SU-DHL-6 (cell line): ENCODE measurements around the gene NQO2.

Experiments used
- H2AFZ ChIP-seq: fragments of 200-600 bp; sonication (generic); 2 replicates; pipeline ENCODE4 v1.6.1; 2014; ENCODE audit warnings: low read depth, mild to moderate bottlenecking, moderate library complexity, mixed read lengths, antibody characterized with exemption, low read length; ENCODE audit not compliant: severe bottlenecking
- H3F3A ChIP-seq: fragments of 200-600 bp; shearing (Covaris generic); 2 replicates; pipeline ENCODE4 v1.6.0; 2016; ENCODE audit warnings: antibody characterized with exemption, mild to moderate bottlenecking; ENCODE audit not compliant: insufficient read depth
- H3K27ac ChIP-seq: fragments of 200-600 bp; sonication (generic); 2 replicates; pipeline ENCODE4 v1.5.1; 2016; ENCODE audit warnings: low read depth, mild to moderate bottlenecking, low read length, moderate library complexity, mixed read lengths
- H3K27me3 ChIP-seq: fragments of 200-600 bp; sonication (generic), shearing (Covaris generic); 2 replicates; pipeline ENCODE4 v1.6.0; 2014; ENCODE audit warnings: mild to moderate bottlenecking, low read length
- H3K36me3 ChIP-seq: fragments of 200-600 bp; sonication (generic); 2 replicates; pipeline ENCODE4 v1.6.1; 2014; ENCODE audit warnings: mild to moderate bottlenecking, low read length, mixed read lengths
- H3K4me2 ChIP-seq: fragments of 300-600, 200-600 bp; shearing (Covaris generic), sonication (generic); 2 replicates; pipeline ENCODE4 v1.6.0; 2014; ENCODE audit warnings: low read length, low read depth, mild to moderate bottlenecking; ENCODE audit not compliant: poor library complexity, severe bottlenecking
- H3K4me3 ChIP-seq: fragments of 200-600 bp; sonication (generic); 2 replicates; pipeline ENCODE4 v1.5.1; 2014; ENCODE audit warnings: antibody characterized with exemption, low read length, mild to moderate bottlenecking, mixed read lengths; ENCODE audit not compliant: insufficient read depth, poor library complexity, severe bottlenecking
- H3K79me2 ChIP-seq: fragments of 200-600 bp; sonication (generic); 2 replicates; pipeline ENCODE4 v1.6.1; 2014; ENCODE audit warnings: mild to moderate bottlenecking, low read length, moderate library complexity; ENCODE audit not compliant: insufficient read depth
- H3K9ac ChIP-seq: fragments of 200-600 bp; sonication (generic); 2 replicates; pipeline ENCODE4 v1.7.0; 2014; ENCODE audit warnings: mild to moderate bottlenecking, low read length
- H3K9me2 ChIP-seq: fragments of 200-600 bp; sonication (generic); replicated peaks from 2 replicates; pipeline ENCODE4 v1.6.1; 2014; ENCODE audit warnings: low read length; ENCODE audit not compliant: insufficient read depth
- H3K9me3 ChIP-seq: fragments of 200-600 bp; sonication (generic); 2 replicates; pipeline ENCODE4 v1.6.1; 2014; ENCODE audit warnings: low read length, mixed read lengths; ENCODE audit not compliant: insufficient read depth
- H4K20me1 ChIP-seq: fragments of 200-600 bp; sonication (generic); 2 replicates; pipeline ENCODE4 v1.6.1; 2014; ENCODE audit warnings: low read depth, mild to moderate bottlenecking, antibody characterized with exemption, low read length, moderate library complexity, mixed read lengths
- EZH2phosphoT487 ChIP-seq: fragments of 200-600 bp; sonication (generic), shearing (Covaris generic); conservative IDR thresholded peaks from 2 replicates; pipeline ENCODE4 v1.6.1; 2018; ENCODE audit warnings: mild to moderate bottlenecking, antibody characterized with exemption, low read length, moderate library complexity, mixed read lengths
- TF ChIP-seq, protein P1 (sequence below): fragments of 200-600 bp; sonication (generic); IDR thresholded peaks from one replicate; pipeline ENCODE4 v1.5.1; 2017; ENCODE audit warnings: antibody characterized with exemption, mild to moderate bottlenecking, low read length, moderate library complexity; ENCODE audit not compliant: insufficient read depth, poor library complexity, severe bottlenecking

Gene NQO2

DNA sequence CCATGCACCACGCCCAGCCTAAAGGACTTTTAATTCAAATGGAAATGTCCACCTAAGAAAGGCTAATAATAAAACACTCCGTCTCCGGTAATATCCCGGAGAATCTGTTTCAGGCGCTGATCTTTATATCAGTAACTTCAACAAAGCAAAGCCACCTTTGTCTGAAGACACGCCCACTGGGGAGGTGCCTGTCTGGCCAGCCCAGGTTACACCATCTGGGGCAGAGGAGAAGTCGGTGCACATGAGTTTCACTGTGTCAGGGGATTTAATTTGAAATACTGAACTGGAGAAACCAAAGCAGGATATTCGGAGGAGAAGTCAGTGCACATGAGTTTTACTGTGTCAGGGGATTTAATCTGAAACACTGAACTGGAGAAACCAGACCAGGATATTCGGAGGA, 37.7 kb upstream of the NQO2 start:
- H3K9me2 ChIP-seq: no peaks in the 10 kb centered on the region
- H2AFZ ChIP-seq: no peak overlapping the region
- H3K27me3 ChIP-seq: no peaks in the 10 kb centered on the region
- H3K9ac ChIP-seq: no peak overlapping the region
- no peaks in the 10 kb centered on the region for H4K20me1 ChIP-seq
- H3F3A ChIP-seq: no peaks in the 10 kb centered on the region
- H3K36me3 ChIP-seq: no peaks in the 10 kb centered on the region
- H3K27ac ChIP-seq: no peak overlapping the region
- no peak overlapping the region for H3K4me2 ChIP-seq
- TF ChIP-seq EZH2phosphoT487: no peak
- TF ChIP-seq, protein P1, sequence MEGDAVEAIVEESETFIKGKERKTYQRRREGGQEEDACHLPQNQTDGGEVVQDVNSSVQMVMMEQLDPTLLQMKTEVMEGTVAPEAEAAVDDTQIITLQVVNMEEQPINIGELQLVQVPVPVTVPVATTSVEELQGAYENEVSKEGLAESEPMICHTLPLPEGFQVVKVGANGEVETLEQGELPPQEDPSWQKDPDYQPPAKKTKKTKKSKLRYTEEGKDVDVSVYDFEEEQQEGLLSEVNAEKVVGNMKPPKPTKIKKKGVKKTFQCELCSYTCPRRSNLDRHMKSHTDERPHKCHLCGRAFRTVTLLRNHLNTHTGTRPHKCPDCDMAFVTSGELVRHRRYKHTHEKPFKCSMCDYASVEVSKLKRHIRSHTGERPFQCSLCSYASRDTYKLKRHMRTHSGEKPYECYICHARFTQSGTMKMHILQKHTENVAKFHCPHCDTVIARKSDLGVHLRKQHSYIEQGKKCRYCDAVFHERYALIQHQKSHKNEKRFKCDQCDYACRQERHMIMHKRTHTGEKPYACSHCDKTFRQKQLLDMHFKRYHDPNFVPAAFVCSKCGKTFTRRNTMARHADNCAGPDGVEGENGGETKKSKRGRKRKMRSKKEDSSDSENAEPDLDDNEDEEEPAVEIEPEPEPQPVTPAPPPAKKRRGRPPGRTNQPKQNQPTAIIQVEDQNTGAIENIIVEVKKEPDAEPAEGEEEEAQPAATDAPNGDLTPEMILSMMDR: no peak
- no peaks in the 10 kb centered on the region for H3K9me3 ChIP-seq
- no peak overlapping the region for H3K4me3 ChIP-seq
- no peaks in the 10 kb centered on the region for H3K79me2 ChIP-seq

DNA sequence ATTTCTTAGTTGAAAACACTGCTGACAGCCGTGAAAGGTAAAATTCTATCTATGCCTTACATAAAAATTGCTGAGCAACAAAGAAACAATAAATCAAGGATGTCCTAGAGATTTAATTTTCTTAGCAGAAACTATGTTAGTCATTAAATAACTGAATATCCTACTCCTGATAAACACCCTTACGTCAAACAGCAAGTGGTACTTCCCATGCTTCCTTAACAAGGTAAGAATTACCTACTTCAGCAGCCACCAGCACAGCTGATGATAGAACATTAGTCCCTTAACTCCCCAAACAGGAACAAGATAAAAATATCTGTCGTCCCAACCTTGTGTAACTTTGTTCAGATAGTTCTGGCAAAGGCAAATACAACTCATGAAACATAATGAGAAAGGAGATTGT, 37.1 kb upstream of the NQO2 start:
- no peaks in the 10 kb centered on the region for H3K9me3 ChIP-seq
- no peak for TF ChIP-seq EZH2phosphoT487
- TF ChIP-seq, protein P1: no peak
- H3K79me2 ChIP-seq: no peaks in the 10 kb centered on the region
- H3F3A ChIP-seq: no peaks in the 10 kb centered on the region
- H3K4me3 ChIP-seq: no peak overlapping the region
- H3K4me2 ChIP-seq: no peak overlapping the region
- no peak overlapping the region for H3K9ac ChIP-seq
- no peak overlapping the region for H2AFZ ChIP-seq
- no peaks in the 10 kb centered on the region for H3K9me2 ChIP-seq
- no peaks in the 10 kb centered on the region for H4K20me1 ChIP-seq
- no peaks in the 10 kb centered on the region for H3K27me3 ChIP-seq
- no peaks in the 10 kb centered on the region for H3K36me3 ChIP-seq
- H3K27ac ChIP-seq: no peak overlapping the region

DNA sequence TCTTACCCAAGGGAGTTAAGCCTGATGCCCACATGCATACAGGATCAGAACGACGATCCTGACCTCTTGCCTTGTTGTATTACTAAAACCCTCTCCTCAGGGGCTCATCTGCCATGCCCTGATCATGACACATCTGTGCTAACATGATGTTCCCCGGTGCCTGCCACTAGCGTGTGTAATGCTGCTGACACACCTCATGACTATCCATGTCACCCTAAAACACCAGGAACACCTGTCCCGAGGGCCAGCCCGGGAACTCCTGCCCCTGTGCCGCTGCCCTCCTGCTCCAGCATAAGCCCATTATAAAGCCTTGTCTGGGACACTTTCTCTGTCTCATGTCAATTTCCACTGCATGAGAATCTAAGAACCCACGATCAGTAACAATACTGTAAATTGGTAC, 35.9 kb upstream of the NQO2 start:
- Histone ChIP-seq H3K9ac (no peak overlapping the region), H2AFZ (no peak overlapping the region), H3K79me2 (no peaks in the 10 kb centered on the region), H3K27ac (no peak overlapping the region), H3K27me3 (no peaks in the 10 kb centered on the region), H3K9me3 (no peaks in the 10 kb centered on the region), H3K36me3 (no peaks in the 10 kb centered on the region), H3K4me3 (no peak overlapping the region), H3K9me2 (no peaks in the 10 kb centered on the region), H4K20me1 (no peaks in the 10 kb centered on the region), H3K4me2 (no peak overlapping the region), H3F3A (no peaks in the 10 kb centered on the region)
- TF ChIP-seq, protein P1: no peak
- no peak for TF ChIP-seq EZH2phosphoT487
